HepG2 (cell line): ENCODE results near the gene CTXN1.
"Not testable (repeated sequence)": the region's sequence is repeated elsewhere in the genome, so short reads cannot be mapped to it uniquely, and the experiment has no call there.

ENCODE experiments used
- DPF2 ChIP-seq: sonication (generic); formaldehyde crosslinking; IDR thresholded peaks from 2 replicates; pipeline ENCODE4 v1.4.0; 2020; ENCODE audit warnings: mild to moderate bottlenecking, low read depth, missing genetic modification reagents, borderline replicate concordance
- FLYWCH1 ChIP-seq: sonication (generic); formaldehyde crosslinking; IDR thresholded peaks from 2 replicates; pipeline ENCODE4 v1.8.1; 2023; ENCODE audit warnings: mild to moderate bottlenecking, missing genetic modification reagents
- ZNF225 ChIP-seq: sonication (generic); formaldehyde crosslinking; IDR thresholded peaks from 2 replicates; pipeline ENCODE4 v1.4.0; 2020; ENCODE audit warnings: mild to moderate bottlenecking, missing genetic modification reagents

DNA sequence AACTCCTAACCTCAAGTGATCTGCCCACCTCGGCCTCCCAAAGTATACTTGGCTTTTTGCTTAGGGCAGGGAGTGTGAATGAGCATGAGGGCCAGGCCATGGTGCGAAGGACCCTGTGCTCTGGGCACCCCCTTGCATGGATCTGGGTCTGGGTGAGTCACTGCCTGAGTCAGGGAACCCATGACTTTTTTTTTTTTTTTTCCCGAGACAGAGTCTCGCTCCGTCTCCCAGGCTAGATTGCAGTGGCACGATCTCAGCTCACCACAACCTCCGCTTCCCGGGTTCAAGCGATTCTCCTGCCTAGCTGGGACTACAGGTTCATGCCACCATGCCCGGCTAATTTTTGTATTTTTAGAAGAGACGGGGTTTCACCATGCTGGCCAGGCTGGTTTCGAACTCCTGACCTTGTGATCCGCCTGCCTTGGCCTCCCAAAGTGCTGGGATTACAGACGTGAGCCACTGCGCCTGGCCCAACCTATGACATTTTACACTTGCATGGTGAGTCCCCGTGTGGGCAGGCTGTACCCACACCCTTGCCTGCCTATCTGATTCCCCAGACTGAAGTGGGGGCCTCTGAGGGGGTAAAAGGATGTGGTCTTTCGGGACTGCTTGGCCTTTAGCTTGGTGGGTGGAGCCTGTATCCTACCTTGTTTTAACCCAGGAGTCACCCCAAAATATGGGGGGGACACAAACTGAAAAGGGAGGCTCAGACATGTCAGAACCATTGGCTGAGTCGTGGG lies 32.4 kb downstream of the CTXN1 start:
- not testable (repeated sequence) for TF ChIP-seq ZNF225; FLYWCH1 (CRISPR knock-in tag); DPF2
